Measurements from ENCODE around the gene TRPM3.

GRCh38 chr9:70805949-70806348 is 315.5 kb downstream of the TRPM3 start:
- no peak for TF ChIP-seq CTCF (conservative IDR thresholded peaks at IDR 0.05)
- no peak for TF ChIP-seq ZFX (IDR thresholded peaks at IDR 0.05)

Measured in C4-2B (cell line).